K562 treated with DMSO at 1 percent for 48 hours (cell line): ENCODE data around the gene HLA-G. TPM values are rescaled to one million over a fixed set of nuclear protein-coding genes. Genes with fewer than 3 reads are reported as not detected.

ENCODE experiments used
- total RNA-seq: library from RNA; unstranded; fragments of 300-600 nt; gene quantifications from 2 replicates; pipeline ENCODE4 v1.2.3, GENCODE V29; 2022; ENCODE audit warnings: low replicate concordance; ENCODE audit errors: extremely low read depth

HLA-G gene
- not detected in 2 replicates for total RNA-seq

DNA sequence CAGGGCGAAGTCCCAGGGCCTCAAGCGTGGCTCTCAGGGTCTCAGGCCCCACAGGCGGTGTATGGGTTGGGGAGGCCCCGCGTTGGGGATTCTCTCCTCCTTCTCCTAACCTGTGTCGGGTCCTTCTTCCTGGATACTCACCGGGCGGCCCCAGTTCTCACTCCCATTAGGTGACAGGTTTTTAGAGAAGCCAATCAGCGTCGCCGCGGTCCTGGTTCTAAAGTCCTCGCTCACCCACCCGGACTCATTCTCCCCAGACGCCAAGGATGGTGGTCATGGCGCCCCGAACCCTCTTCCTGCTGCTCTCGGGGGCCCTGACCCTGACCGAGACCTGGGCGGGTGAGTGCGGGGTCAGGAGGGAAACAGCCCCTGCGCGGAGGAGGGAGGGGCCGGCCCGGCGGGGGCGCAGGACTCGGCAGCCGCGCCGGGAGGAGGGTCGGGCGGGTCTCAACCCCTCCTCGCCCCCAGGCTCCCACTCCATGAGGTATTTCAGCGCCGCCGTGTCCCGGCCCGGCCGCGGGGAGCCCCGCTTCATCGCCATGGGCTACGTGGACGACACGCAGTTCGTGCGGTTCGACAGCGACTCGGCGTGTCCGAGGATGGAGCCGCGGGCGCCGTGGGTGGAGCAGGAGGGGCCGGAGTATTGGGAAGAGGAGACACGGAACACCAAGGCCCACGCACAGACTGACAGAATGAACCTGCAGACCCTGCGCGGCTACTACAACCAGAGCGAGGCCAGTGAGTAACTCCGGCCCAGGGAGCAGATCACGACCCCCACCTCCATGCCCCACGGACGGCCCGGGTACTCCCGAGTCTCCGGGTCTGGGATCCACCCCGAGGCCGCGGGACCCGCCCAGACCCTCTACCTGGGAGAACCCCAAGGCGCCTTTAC is at the start of gene HLA-G:
Gene HLA-G (plus strand): TSS at position 247 of the 892 bp plus-strand sequence. CDS start 20 bp downstream, at position 267.

Other genes starting within 250 kb of the HLA-G start
- gene OR2H2, start 242.7 kb upstream of the HLA-G start, total RNA-seq = not detected in 2 replicates
- gene GABBR1, start 194.6 kb upstream of the HLA-G start, total RNA-seq = not detected in 2 replicates
- not detected in 2 replicates for gene MOG, start 170.7 kb upstream of the HLA-G start, total RNA-seq
- not detected in 2 replicates for gene ZFP57, start 146.7 kb upstream of the HLA-G start, total RNA-seq
- gene HLA-F, start 104.4 kb upstream of the HLA-G start, total RNA-seq = not detected in 2 replicates
- gene HLA-A, start 114.7 kb downstream of the HLA-G start, total RNA-seq = not detected in 2 replicates
- gene POLR1H, start 233.4 kb downstream of the HLA-G start, total RNA-seq = not detected in 2 replicates
- gene PPP1R11, start 239.4 kb downstream of the HLA-G start, total RNA-seq = not detected in 2 replicates
- not detected in 2 replicates for gene RNF39, start 247.9 kb downstream of the HLA-G start, total RNA-seq